A549 (cell line): ENCODE results near the gene ALDH1A3. TPM values are rescaled to one million over a fixed set of nuclear protein-coding genes. Genes with fewer than 3 reads are reported as not detected.

ENCODE experiments used
- ATAC-seq, 2 experiments: fragments of 200-7000 bp in 1 of 2; fragments of >200 bp in 1 of 2; cut with Nextera tagmentation in 1 of 2; cut with Tn5 transposase in 1 of 2; 3 replicates each; pipeline versions ENCODE4 v1.8.0 to v1.9.1; 2018 to 2020; ENCODE audit warnings: mild to moderate bottlenecking in 1 of 2, moderate library complexity in 1 of 2
- CTCF ChIA-PET: fragments of 300-600 bp; sonication (Branson Sonifier 250); formaldehyde crosslinking; extraction: SDS; loops from one replicate; lab custom pipeline; 2021; ENCODE audit warnings: antibody characterized with exemption, inconsistent platforms; lab: Yijun Ruan, JAX
- POLR2A ChIA-PET: fragments of 350-600 bp; formaldehyde crosslinking; extraction: SDS; loops from one replicate; lab custom pipeline; 2021; ENCODE audit warnings: antibody characterized with exemption, inconsistent platforms; lab: Yijun Ruan, JAX
- DNase-seq, 2 experiments: peaks; one replicate each; pipeline versions ENCODE4 v3.0.0 to v3.0.0-alpha.2; 2011 to 2016; ENCODE audit warnings: low read depth in 1 of 2, low spot score in 1 of 2
- FAIRE-seq: peaks from 2 replicates; lab custom pipeline; 2011; peaks lifted over from hg19 to GRCh38; lab: Jason Lieb, UNC
- H3K27ac ChIP-seq, 2 experiments: fragments of >200 bp; sonication (Bioruptor Twin); formaldehyde crosslinking; 3 replicates each; pipeline ENCODE4 v1.5.1; 2016 to 2017
- H3K4me1 ChIP-seq: fragments of >200 bp; sonication (Bioruptor Twin); formaldehyde crosslinking; 3 replicates; pipeline ENCODE4 v1.6.1; 2016
- H3K4me2 ChIP-seq: fragments of >200 bp; sonication (Bioruptor Twin); formaldehyde crosslinking; 3 replicates; pipeline ENCODE4 v1.6.1; 2016
- H3K4me3 ChIP-seq: fragments of >200 bp; sonication (Bioruptor Twin); formaldehyde crosslinking; 3 replicates; pipeline ENCODE4 v1.5.1; 2016
- H3K9me3 ChIP-seq: fragments of >200 bp; sonication (Bioruptor Twin); formaldehyde crosslinking; 3 replicates; pipeline ENCODE4 v1.6.1; 2016
- BHLHE40 ChIP-seq: IDR thresholded peaks from 2 replicates; pipeline ENCODE4 v1.6.1; 2012; ENCODE audit warnings: low read depth, low read length, inconsistent platforms
- CBX2 ChIP-seq: fragments of 200-600 bp; sonication (generic); IDR thresholded peaks from 2 replicates; pipeline ENCODE4 v1.6.1; 2016; ENCODE audit warnings: low read depth, mild to moderate bottlenecking, borderline replicate concordance
- CBX8 ChIP-seq: fragments of 200-600 bp; sonication (generic); IDR thresholded peaks from 2 replicates; pipeline ENCODE4 v1.6.1; 2016
- CHD2 ChIP-seq: fragments of 150-350 bp; IDR thresholded peaks from 2 replicates; pipeline ENCODE4 v1.6.1; 2014; ENCODE audit warnings: low read length; ENCODE audit not compliant: partially characterized antibody
- CHD4 ChIP-seq: fragments of 200-600 bp; sonication (generic); IDR thresholded peaks from 2 replicates; pipeline ENCODE4 v1.6.1; 2016; ENCODE audit warnings: antibody characterized with exemption, mild to moderate bottlenecking, borderline replicate concordance
- E2F6 ChIP-seq: IDR thresholded peaks from 2 replicates; pipeline ENCODE4 v1.6.1; 2012; ENCODE audit warnings: low read depth, borderline replicate concordance
- EHF ChIP-seq: fragments of 250-450 bp; sonication (Bioruptor Pico); IDR thresholded peaks from 2 replicates; pipeline ENCODE4 v1.5.0; 2020; ENCODE audit warnings: mild to moderate bottlenecking
- EHMT2 ChIP-seq: fragments of 200-600 bp; sonication (generic); IDR thresholded peaks from 2 replicates; pipeline ENCODE4 v1.6.1; 2016; ENCODE audit warnings: antibody characterized with exemption, low read depth, mild to moderate bottlenecking, moderate library complexity
- ESRRA ChIP-seq: fragments of 150-350 bp; IDR thresholded peaks from 2 replicates; pipeline ENCODE4 v1.6.1; 2014; ENCODE audit warnings: mild to moderate bottlenecking, low read length, borderline replicate concordance
- FOSB ChIP-seq: fragments of 250-450 bp; sonication (Bioruptor Pico); IDR thresholded peaks from 2 replicates; pipeline ENCODE4 v1.5.0; 2020; ENCODE audit warnings: mild to moderate bottlenecking, moderate library complexity
- HMGXB4 ChIP-seq: fragments of 250-450 bp; sonication (Bioruptor Pico); IDR thresholded peaks from 2 replicates; pipeline ENCODE4 v1.5.0; 2021; ENCODE audit warnings: mild to moderate bottlenecking, moderate library complexity, borderline replicate concordance
- HOXB13 ChIP-seq: fragments of 250-450 bp; sonication (Bioruptor Pico); IDR thresholded peaks from 2 replicates; pipeline ENCODE4 v1.5.0; 2020; ENCODE audit warnings: low read depth, mild to moderate bottlenecking, moderate library complexity
- JUN ChIP-seq, 2 experiments: fragments of >200 bp; sonication (Bioruptor Twin); formaldehyde crosslinking; IDR thresholded peaks; 2 replicates in 1 of 2; 3 replicates in 1 of 2; pipeline ENCODE4 v1.6.1; 2016 to 2017
- JUNB ChIP-seq: fragments of >200 bp; sonication (Bioruptor Twin); formaldehyde crosslinking; IDR thresholded peaks from 2 replicates; pipeline ENCODE4 v1.6.1; 2016
- KDM5A ChIP-seq: fragments of 200-600 bp; sonication (generic); IDR thresholded peaks from 2 replicates; pipeline ENCODE4 v1.6.1; 2016; ENCODE audit warnings: antibody characterized with exemption, mild to moderate bottlenecking
- MAFK ChIP-seq: fragments of 450-650 bp; IDR thresholded peaks from 2 replicates; pipeline ENCODE4 v1.6.1; 2014; ENCODE audit not compliant: partially characterized antibody
- MAZ ChIP-seq: fragments of 150-350 bp; IDR thresholded peaks from 2 replicates; pipeline ENCODE4 v1.6.1; 2014; ENCODE audit warnings: antibody characterized with exemption, low read depth, low read length, borderline replicate concordance
- NFE2L2 ChIP-seq: fragments of 150-350 bp; conservative IDR thresholded peaks from 2 replicates; pipeline ENCODE4 v1.6.1; 2014; ENCODE audit warnings: low read length
- NPAS2 ChIP-seq: fragments of 250-450 bp; sonication (Bioruptor Pico); IDR thresholded peaks from 2 replicates; pipeline ENCODE4 v1.8.0; 2022; ENCODE audit warnings: mild to moderate bottlenecking, moderate library complexity, borderline replicate concordance
- POLR2A ChIP-seq: IDR thresholded peaks from 2 replicates; pipeline ENCODE4 v1.6.1; 2012; ENCODE audit warnings: mild to moderate bottlenecking, low read length
- RAD21 ChIP-seq, 2 experiments: fragments of >200 bp in 1 of 2; sonication (Bioruptor Twin) in 1 of 2; formaldehyde crosslinking in 1 of 2; IDR thresholded peaks in 1 of 2; conservative IDR thresholded peaks in 1 of 2; 2 replicates in 1 of 2; 3 replicates in 1 of 2; pipeline ENCODE4 v1.6.1; 2012 to 2018; ENCODE audit warnings: inconsistent platforms in 1 of 2
- RARB ChIP-seq: fragments of 250-450 bp; sonication (Bioruptor Pico); IDR thresholded peaks from 2 replicates; pipeline ENCODE4 v1.8.0; 2021; ENCODE audit warnings: mild to moderate bottlenecking, moderate library complexity
- RCOR1 ChIP-seq: fragments of 150-350 bp; IDR thresholded peaks from 2 replicates; pipeline ENCODE4 v1.6.1; 2014; ENCODE audit warnings: antibody characterized with exemption, low read length, low read depth
- RNF2 ChIP-seq: fragments of 200-600 bp; sonication (generic); IDR thresholded peaks from 2 replicates; pipeline ENCODE4 v1.6.1; 2016; ENCODE audit warnings: low read depth, mild to moderate bottlenecking, antibody characterized with exemption, moderate library complexity, borderline replicate concordance
- SREBF2 ChIP-seq: fragments of 450-650 bp; IDR thresholded peaks from 2 replicates; pipeline ENCODE4 v1.6.1; 2014; ENCODE audit warnings: mild to moderate bottlenecking, moderate library complexity
- ZFP36 ChIP-seq: fragments of 450-650 bp; IDR thresholded peaks from 2 replicates; pipeline ENCODE4 v1.6.1; 2014; ENCODE audit warnings: borderline replicate concordance; ENCODE audit not compliant: partially characterized antibody
- ZNF302 ChIP-seq: fragments of 250-450 bp; sonication (Bioruptor Pico); IDR thresholded peaks from 2 replicates; pipeline ENCODE4 v1.9.0; 2021; ENCODE audit warnings: inconsistent platforms, mild to moderate bottlenecking, moderate library complexity
- WGBS: methylation state at CpG from one replicate; pipeline ENCODE4 v1.1.6; 2017; ENCODE audit errors: missing lambda C conversion rate; 5-methylcytosine and 5-hydroxymethylcytosine counted together
- polyA plus RNA-seq, 4 experiments: library from polyadenylated mRNA; depleted of rRNA in 3 of 4; stranded (reverse); fragments of >200 nt; fragmentation: RNase III in 1 of 4; extraction: RNeasy Plus Mini Kit Qiagen cat#74134 plus additional on column Dnase treatment in 1 of 4; gene quantifications; 2 replicates in 3 of 4; 3 replicates in 1 of 4; pipeline ENCODE4 v1.2.3, GENCODE V29; 2011 to 2017
- TF ChIP-seq, protein P1 (sequence below): fragments of 200-600 bp; sonication (generic); IDR thresholded peaks from 2 replicates; pipeline ENCODE4 v1.6.1; 2016; ENCODE audit warnings: antibody characterized with exemption, mild to moderate bottlenecking, moderate library complexity
- TF ChIP-seq, protein P2 (sequence below): IDR thresholded peaks from 2 replicates; pipeline ENCODE4 v1.6.1; 2012
- TF ChIP-seq, protein P3 (sequence below): fragments of >200 bp; sonication (Bioruptor Twin); formaldehyde crosslinking; IDR thresholded peaks from 3 replicates; pipeline ENCODE4 v1.6.1; 2016

The ALDH1A3 gene
- polyA plus RNA-seq, 2 of the 4 experiments (the other 2 are of a cell fraction), result 11.5 to 11.9 TPM

GRCh38 chr15:100878130-100878529, 1.5 kb upstream of the ALDH1A3 start:
- FAIRE-seq (no peak), DNase-seq (no peak), ATAC-seq (no peak)
- no peak for TF ChIP-seq NFE2L2
- TF ChIP-seq RCOR1, result no peak
- TF ChIP-seq ESRRA, result no peak
- TF ChIP-seq MAFK, result no peak
- TF ChIP-seq E2F6, result no peak
- TF ChIP-seq JUNB, result no peak
- no peak for TF ChIP-seq POLR2A
- no peak for TF ChIP-seq BHLHE40
- TF ChIP-seq MAZ, result no peak
- TF ChIP-seq, protein P1, sequence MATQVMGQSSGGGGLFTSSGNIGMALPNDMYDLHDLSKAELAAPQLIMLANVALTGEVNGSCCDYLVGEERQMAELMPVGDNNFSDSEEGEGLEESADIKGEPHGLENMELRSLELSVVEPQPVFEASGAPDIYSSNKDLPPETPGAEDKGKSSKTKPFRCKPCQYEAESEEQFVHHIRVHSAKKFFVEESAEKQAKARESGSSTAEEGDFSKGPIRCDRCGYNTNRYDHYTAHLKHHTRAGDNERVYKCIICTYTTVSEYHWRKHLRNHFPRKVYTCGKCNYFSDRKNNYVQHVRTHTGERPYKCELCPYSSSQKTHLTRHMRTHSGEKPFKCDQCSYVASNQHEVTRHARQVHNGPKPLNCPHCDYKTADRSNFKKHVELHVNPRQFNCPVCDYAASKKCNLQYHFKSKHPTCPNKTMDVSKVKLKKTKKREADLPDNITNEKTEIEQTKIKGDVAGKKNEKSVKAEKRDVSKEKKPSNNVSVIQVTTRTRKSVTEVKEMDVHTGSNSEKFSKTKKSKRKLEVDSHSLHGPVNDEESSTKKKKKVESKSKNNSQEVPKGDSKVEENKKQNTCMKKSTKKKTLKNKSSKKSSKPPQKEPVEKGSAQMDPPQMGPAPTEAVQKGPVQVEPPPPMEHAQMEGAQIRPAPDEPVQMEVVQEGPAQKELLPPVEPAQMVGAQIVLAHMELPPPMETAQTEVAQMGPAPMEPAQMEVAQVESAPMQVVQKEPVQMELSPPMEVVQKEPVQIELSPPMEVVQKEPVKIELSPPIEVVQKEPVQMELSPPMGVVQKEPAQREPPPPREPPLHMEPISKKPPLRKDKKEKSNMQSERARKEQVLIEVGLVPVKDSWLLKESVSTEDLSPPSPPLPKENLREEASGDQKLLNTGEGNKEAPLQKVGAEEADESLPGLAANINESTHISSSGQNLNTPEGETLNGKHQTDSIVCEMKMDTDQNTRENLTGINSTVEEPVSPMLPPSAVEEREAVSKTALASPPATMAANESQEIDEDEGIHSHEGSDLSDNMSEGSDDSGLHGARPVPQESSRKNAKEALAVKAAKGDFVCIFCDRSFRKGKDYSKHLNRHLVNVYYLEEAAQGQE, result no peak
- TF ChIP-seq, protein P2, sequence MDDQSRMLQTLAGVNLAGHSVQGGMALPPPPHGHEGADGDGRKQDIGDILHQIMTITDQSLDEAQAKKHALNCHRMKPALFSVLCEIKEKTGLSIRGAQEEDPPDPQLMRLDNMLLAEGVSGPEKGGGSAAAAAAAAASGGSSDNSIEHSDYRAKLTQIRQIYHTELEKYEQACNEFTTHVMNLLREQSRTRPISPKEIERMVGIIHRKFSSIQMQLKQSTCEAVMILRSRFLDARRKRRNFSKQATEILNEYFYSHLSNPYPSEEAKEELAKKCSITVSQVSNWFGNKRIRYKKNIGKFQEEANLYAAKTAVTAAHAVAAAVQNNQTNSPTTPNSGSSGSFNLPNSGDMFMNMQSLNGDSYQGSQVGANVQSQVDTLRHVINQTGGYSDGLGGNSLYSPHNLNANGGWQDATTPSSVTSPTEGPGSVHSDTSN, result no peak
- no peak for TF ChIP-seq RARB
- no peak for TF ChIP-seq RAD21 (conservative IDR thresholded peaks at IDR 0.05 in 1 of 2, IDR thresholded peaks at IDR 0.05 in 1 of 2)
- TF ChIP-seq ZNF302 (CRISPR knock-in tag), result no peak
- no peak for TF ChIP-seq HOXB13 (CRISPR knock-in tag)
- TF ChIP-seq CBX8, result no peak
- TF ChIP-seq, protein P3, sequence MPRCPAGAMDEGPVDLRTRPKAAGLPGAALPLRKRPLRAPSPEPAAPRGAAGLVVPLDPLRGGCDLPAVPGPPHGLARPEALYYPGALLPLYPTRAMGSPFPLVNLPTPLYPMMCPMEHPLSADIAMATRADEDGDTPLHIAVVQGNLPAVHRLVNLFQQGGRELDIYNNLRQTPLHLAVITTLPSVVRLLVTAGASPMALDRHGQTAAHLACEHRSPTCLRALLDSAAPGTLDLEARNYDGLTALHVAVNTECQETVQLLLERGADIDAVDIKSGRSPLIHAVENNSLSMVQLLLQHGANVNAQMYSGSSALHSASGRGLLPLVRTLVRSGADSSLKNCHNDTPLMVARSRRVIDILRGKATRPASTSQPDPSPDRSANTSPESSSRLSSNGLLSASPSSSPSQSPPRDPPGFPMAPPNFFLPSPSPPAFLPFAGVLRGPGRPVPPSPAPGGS, result no peak
- no peak for TF ChIP-seq ZFP36
- Histone ChIP-seq H3K9me3 (no peaks in the 10 kb centered on the region), H3K4me3 (no peak overlapping the region), H3K27ac (0 out of 6 replicates have a peak overlapping the region, but pooled peaks of 1 of the 2 experiments have one; percentile 91), H3K4me1 (peaks cover 5% of the 10 kb centered on the region), H3K4me2 (peak overlapping the region; percentile 80; the same call in 2 of the 3 replicates)
- WGBS, result 84% methylated on average over 11 of the region's 11 CpGs
- ChIA-PET POLR2A (no interaction called here), CTCF (interaction anchor here (0.8 to 6.7 kb wide), 11 partner anchors 16 to 373 kb away, joined by 3 to 74 read pairs (median 7); partner anchors contain the start of gene LRRK1)

DNA sequence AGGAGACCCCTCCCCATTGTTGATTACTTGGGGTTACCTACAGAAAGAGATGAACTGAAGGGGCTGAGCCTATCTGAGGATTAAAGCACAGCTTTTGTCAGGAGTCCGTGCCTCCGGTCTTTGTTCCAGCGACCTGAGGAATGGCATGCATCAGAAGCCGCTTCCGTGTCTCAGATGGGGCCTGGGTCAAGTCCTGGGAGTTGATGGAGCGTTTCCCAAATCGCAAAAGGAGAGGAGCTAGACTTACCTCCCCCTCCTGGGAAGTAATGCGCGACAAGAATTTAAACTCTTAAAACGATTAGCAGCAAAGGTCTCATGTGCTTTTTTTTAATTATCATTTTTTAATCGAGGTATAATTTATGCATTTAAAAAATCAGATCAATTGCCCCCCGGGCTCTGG, 983 bp upstream of the ALDH1A3 start:
- POLR2A ChIA-PET, result interaction anchor here (0.8 to 1.5 kb wide), 3 partner anchors 157 to 207 kb away, joined by 3 to 6 read pairs (median 3); no protein-coding TSS in a partner anchor
- 69% methylated on average over 12 of the region's 12 CpGs for WGBS
- ATAC-seq, result no peak
- TF ChIP-seq FOSB (CRISPR knock-in tag) (no peak), KDM5A (no peak), HOXB13 (CRISPR knock-in tag) (no peak), CHD2 (no peak), SREBF2 (no peak), RNF2 (no peak), ZFP36 (no peak), HMGXB4 (CRISPR knock-in tag) (no peak), NPAS2 (no peak), RCOR1 (no peak), POLR2A (no peak), CHD4 (no peak), CBX2 (no peak), JUN (IDR thresholded peaks at IDR 0.05) (no peak), RAD21 (conservative IDR thresholded peaks at IDR 0.05 in 1 of 2, IDR thresholded peaks at IDR 0.05 in 1 of 2) (no peak), EHMT2 (no peak), EHF (CRISPR knock-in tag) (no peak)

More for the DNA sequence above, 983 bp upstream of the ALDH1A3 start:
- DNase-seq (no peak), FAIRE-seq (no peak)
- H3K27ac ChIP-seq, result peak overlapping the region; percentile 84 to 91
- peaks cover 5% of the 10 kb centered on the region for H3K4me1 ChIP-seq
- H3K4me2 ChIP-seq, result peak overlapping the region; percentile 80
- peak overlapping the region; percentile 75 for H3K4me3 ChIP-seq
- H3K9me3 ChIP-seq, result no peaks in the 10 kb centered on the region
- CTCF ChIA-PET, result interaction anchor here (0.7 to 6.7 kb wide), 11 partner anchors 9 to 252 kb away, joined by 3 to 74 read pairs (median 5); partner anchors contain the start of gene LRRK1
